Raji (cell line): ENCODE measurements around the gene RPA1.

ENCODE experiments used
- POLR2A ChIP-seq: IDR thresholded peaks from 2 replicates; pipeline ENCODE4 v1.6.1; 2011; ENCODE audit warnings: low read depth, low read length, control low read depth; ENCODE audit not compliant: insufficient read depth

Gene RPA1

DNA sequence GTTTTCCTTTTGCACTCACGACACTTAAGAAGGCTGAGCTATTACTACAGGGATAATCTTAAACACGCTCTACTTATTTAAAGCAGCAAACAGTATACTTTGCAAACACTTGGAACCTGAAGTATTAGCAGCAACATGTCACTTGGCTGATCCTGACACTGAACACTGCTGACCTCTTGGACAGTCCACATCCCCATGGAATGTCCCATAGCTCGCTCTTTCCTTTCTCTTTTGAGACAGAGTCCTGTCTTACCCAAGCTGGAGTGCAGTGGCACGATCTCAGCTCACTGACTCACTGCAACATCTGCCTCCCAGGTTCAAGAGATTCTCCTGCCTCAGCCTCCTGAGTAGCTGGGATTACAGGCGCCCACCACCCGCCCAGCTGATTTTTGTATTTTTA, 26.5 kb upstream of the RPA1 start:
- TF ChIP-seq POLR2A, result no peak

DNA sequence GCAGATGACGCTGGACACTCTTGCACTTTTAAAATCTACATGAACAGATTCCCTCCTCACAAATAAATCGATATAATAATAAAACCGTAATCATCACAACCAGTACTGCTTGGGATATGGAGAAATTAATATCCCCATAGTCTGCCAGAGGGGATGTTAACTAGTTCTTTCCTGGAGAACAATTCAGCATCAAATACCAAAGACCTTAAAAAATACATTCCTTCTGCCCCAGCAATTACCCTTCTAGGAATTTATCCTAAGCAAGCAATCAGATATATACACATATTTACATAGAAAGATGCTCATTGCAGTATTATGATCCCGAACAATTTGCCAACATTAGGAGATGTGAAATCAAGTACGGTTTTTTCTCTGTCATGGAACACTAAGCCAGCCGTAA, 21.9 kb upstream of the RPA1 start:
- TF ChIP-seq POLR2A, result no peak

DNA sequence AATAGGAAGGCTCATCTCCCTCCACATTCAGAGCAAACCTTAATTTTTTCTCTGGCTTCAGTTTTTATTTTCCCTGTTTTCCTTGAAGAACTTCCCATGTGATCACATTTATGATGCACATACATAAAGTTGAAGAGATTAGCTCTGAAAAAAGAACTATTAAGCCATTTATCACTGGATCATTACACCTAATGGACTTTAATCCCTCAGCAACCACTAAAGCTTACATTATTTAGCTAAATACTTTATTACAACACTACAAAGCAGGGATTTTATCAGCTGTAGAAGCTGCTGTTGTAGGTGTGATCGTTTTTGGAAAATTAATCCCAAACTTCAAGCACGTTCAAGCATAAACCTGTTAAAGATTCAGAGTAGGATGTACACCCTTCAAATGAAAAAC, 21.2 kb upstream of the RPA1 start:
- TF ChIP-seq POLR2A, result no peak

DNA sequence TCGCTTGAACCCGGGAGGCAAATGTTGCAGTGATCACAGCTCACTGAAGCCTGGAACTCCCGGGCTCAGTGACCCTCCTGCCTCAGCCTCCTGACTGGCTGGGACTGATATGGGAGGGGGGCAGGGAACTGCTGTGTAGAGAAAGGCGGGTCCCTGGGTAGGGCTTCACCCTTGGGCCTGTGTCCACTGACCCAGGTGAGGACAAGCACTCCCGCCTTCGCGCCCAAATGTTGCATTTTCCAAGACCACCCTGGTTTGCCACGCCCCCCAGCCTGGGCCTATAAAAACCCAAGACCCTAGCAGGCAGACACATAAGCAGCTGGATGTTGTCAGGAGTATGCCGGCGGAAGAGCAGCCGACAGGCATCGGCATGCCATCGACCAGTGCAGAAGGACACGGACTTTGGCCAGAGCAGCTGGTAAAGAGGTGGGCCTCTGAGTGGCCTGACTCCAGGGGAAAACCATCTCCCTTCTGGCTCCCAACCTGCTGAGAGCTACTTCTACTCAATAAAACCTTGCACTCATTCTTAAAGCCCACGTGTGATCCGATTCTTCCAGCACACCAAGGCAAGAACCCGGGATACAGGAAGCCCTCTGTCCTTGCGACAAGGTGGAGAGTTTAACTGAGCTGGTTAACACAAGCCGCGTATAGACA, 19.2 kb upstream of the RPA1 start:
- no peak for TF ChIP-seq POLR2A

DNA sequence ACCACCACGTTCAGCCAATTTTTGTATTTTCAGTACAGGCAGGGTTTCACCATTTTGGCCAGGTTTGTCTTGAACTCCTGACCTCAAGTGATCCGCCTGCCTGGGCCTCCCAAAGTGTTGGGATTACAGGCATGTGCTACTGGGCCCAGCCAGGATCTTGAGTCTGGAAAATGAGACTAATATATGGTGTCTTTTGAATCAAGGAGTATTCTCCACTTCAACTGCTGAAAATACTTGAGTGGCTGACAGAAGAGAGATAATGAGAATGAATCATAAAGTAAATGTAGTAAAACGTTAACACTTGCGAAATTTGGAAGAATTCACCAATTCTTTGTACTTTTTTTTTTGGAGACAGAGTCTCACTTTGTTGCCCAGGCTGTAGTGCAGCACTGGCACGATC, 16.7 kb upstream of the RPA1 start:
- no peak for TF ChIP-seq POLR2A

DNA sequence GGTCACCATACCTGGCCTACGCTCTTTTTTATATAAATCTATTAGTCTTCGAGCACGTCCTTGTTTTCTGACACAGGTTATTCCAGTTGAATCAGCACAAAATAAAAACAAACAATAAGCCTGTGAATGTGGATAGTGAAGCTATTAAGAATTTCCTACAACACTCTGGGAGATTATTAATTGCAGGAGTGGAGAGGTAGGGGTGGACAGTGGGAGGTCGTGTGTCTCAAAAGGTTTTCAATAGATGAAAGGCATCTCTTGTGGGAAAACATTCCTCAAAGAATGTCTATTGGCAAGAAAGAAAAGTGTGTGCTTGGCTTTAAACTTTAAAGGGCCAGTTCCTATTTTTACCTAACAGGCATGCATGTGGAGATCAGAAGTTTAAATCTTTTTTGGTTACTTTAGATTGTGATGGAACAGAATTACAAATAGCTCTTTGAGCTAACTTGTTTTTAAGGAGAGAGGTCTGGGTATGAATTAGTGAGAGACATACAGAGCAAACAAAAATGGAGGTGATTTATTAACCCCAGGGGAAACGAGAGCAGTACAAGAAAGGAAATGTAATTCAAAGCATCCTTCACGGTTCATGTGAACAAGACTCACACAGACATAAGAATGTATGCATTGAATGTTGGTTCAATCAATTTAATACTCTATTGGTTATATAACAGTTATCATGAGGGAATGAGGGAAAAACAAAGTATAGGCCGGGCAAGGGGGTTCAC, 9.1 kb upstream of the RPA1 start:
- no peak for TF ChIP-seq POLR2A

DNA sequence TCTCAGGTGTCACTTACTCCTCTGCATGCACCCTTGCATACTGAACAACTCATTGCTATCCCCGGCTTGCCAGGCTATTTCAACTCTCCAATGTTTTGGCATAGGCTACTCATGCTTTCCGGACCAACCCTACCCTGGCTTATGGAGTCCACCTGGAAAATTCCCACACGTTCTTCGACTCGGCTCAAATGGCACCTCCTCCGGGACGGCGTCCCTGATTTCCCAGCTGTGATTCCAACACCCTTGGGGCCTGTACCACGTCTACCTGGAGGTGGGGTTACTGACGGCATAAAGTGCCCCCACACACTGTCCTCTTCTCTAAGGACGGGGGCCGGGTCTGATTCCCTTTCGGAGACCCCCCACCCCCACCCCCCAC, 601 bp upstream of the RPA1 start:
- TF ChIP-seq POLR2A, result no peak

DNA sequence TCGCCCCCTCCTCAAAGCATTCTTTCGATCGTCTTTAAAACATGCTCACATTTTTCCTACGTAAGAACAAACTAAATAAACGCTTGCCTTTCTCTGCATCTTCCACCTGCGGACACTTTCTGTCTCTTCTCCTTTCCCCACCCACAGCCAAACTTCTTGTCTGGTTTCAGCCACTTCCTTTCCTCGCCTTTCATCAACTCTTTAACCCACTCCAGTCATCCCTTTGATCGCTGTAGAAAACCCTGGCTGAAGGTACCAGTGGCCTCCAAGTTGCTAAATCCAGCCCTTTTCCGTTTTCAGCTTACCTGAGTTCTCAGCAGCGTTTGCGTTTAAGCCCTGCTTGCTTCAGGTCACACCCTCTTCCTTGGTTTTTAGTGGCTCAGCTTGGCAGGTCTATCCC, 483 bp downstream of the RPA1 start:
- TF ChIP-seq POLR2A, result no peak

DNA sequence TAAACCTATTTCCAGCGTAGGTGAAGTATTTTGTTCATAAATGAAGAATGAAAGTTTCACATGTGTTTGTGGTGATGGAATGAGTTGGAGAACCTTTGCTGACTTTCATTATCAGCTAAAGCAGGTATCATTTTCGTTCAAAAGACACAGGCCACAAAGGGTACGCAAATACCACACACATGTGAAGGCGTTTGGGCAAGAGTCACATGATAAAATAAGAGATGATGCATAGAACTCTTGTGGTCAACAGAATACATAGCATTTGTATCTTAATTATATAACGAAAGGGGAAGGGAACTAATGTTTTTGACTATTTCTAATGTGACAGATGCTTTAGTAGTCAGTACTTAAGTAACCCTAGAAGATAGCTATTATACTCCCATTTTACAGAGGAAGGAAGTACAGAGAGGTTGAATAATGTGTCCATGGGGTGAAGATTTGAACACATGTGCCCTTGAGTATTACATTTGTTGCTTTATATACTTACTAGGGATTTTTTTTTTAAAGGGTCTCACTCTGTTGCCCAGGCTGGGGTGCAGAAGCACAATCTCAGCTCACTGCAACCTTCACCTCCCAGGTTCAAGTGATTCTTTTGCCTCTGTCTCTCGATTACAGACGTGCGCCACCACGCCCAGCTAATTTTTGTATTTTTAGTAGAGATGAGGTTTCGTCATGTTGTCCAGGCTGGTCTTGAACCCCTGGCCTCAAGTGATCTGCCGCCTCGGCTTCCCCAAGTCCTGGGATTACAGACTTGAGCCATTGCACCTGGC, 4.8 kb downstream of the RPA1 start:
- TF ChIP-seq POLR2A, result no peak

DNA sequence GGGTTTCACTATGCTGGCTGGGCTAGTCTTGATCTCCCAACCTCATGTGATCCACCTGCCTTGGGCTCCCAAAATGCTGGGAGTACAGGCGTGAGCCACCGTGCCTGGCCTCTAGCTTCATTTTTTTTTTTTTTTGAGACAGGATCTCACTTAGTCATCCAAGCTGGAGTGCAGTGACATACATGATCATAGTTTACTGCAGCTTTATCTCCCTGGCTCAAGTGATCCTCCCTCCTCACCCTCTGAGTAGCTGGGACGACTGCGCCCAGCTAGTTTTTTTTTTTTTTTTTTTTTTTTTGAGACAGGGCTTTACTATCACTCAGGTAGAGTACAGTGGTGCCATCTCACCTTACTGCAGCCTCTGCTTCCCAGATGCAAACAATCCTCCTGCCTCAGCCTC, 9.7 kb downstream of the RPA1 start:
- no peak for TF ChIP-seq POLR2A

DNA sequence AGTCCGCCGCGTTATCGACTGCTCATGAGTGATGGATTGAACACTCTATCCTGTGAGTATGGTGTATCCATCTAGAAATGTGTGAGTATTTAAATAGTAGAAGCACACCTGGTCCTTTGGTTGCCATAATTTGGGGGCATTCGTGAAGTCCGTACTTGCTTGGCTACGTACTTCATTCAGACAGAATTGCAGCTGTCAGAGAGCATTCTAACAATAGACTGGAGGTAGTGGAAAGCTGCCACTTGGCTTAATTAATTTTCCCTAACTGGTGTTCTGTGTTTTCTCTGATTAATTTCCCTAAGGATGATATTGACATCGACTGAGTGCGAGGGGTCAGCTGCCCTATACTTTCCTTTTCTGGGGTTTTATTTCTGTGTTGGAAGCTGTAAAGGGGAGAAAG, 14.1 kb downstream of the RPA1 start:
- no peak for TF ChIP-seq POLR2A

DNA sequence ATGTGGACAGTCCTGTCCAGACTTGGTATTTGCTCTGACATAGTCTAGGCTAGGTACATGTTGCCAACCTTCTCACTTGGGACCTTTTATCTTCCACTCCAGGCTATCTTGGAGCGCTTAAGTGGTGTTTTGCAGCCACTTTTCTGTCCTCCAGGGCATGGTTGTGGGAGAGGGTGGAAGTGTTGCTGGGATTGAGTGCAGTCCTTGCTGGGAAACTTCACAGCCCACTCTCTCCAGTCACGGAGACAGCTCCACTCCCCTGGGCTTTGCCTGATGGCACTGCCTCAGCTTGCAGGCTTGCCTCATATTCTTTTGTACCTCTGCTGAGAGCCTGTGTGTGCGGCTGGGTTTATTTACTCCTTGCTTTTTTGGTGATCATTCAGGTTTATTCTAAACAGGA, 17.4 kb downstream of the RPA1 start:
- TF ChIP-seq POLR2A, result no peak

DNA sequence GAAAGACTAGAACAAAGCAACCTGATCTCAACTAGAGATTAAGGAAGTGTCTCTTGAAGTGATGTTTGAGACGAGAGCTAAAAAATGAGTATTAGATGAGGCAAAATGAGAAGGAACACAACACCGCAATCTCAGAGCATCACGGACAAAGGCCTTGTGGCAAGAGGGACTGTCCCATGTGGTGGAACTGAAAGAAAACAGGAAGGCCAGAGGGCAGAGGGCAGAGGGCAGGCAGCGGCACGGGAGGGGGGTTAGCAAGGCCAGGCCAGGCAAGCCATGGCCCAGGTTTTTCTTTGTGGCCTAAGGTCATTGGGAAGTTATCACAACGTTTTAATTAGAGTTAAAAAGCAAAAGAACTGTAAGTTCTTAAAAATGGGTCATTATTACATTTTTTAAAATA, 22.5 kb downstream of the RPA1 start:
- no peak for TF ChIP-seq POLR2A

DNA sequence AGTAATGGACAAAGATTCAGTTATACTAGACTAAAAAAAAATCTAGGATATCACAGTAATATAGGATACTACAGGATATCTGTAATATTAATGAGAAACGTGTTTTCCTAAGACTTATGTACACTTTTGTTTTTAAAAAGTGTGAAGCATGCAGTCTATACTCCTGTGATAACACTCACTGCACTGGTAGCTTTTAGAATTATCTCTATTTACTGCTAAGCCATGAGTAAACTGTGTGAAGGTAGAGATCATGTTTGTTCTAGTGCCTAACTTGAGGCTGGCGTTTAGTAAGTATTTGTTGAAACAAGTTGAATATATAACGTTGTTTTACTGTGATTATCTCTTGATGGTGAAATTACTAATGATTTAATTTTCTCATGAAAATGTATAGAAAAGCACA, 23.9 kb downstream of the RPA1 start:
- TF ChIP-seq POLR2A, result no peak

DNA sequence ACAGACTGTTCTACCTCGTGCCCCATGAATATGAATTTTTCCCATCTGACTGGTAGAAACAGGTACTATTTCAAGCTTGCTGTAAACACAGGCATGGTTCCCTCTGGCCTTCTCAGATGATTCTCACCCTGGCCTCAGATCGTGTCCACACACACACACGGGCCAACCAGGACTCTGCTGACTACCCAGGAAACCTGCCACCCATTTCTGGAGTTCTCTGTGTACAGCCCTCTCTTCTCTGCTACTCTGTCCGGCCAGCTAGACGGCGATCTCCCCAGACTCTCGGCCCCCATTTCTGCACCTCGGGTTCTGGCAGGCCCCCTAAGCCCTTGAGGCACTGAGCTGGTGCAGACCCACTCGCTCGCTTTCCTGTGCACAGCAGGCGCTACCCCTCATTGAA, 31.2 kb downstream of the RPA1 start:
- no peak for TF ChIP-seq POLR2A

DNA sequence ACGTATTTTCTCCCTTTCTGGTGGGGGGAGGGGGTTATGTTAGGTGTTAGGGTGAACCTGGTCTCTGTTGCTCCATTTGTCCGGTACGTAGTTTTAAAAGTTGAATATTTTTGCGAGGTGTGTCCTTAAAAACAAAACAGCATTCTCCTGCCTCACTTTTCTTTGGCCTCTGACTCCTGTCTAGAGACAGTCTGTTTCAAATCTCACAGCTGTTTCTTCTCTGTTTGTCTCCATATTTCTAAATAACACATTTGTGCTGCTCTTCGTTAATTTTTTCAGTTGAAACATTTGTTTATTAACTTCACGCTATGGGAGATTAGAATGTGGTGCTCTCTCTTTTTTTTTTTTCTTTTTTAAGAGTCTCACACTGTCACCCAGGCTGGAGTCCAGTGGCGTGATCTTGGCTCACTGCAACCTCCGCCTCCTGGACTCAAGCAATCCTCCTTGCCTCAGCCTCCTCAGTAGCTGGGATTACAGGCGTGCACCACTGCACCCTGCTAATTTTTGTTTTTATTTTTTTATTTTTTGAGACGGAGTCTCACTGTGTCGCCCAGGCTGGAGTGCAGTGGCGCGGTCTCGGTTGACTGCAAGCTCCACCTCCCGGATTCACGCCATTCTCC, 31.7 kb downstream of the RPA1 start:
- TF ChIP-seq POLR2A, result no peak
